AG08395 (cell line): Measurements from ENCODE around the gene TMPRSS3.
A peak's percentile ranks its signal among the peaks of the same experiment; 100 is the strongest.

Experiments used
- DNase-seq: peaks from one replicate; pipeline ENCODE4 v3.0.0; 2012; ENCODE audit warnings: mixed read lengths, low spot score

The TMPRSS3 gene

GRCh38 chr21:42350318-42350910 is 45.4 kb downstream of the TMPRSS3 start:
- DNase-seq = no peak

GRCh38 chr21:42349420-42350317 is 46.2 kb downstream of the TMPRSS3 start:
- no peak for DNase-seq

GRCh38 chr21:42348762-42349161 is 47.1 kb downstream of the TMPRSS3 start:
- DNase-seq = no peak

- no peak for DNase-seq
These were observed 48.1 kb downstream of the TMPRSS3 start for GRCh38 chr21:42347601-42348327.

- no peak for DNase-seq
These were observed 48.8 kb downstream of the TMPRSS3 start for GRCh38 chr21:42346866-42347600.

- DNase-seq = no peak
These were observed 49.4 kb downstream of the TMPRSS3 start for GRCh38 chr21:42346441-42346840.

GRCh38 chr21:42344631-42345030 is 51.2 kb downstream of the TMPRSS3 start:
- no peak for DNase-seq

GRCh38 chr21:42343963-42344510 is 51.8 kb downstream of the TMPRSS3 start:
- DNase-seq = no peak

- no peak for DNase-seq
These were observed 52.3 kb downstream of the TMPRSS3 start for GRCh38 chr21:42343556-42343955.

- DNase-seq = no peak
These were observed 52.8 kb downstream of the TMPRSS3 start for GRCh38 chr21:42343101-42343500.

GRCh38 chr21:42341776-42342542 is 53.9 kb downstream of the TMPRSS3 start:
- DNase-seq = no peak

- DNase-seq = no peak
These were observed 55.4 kb downstream of the TMPRSS3 start for GRCh38 chr21:42340187-42341050.

- no peak for DNase-seq
These were observed 56.8 kb downstream of the TMPRSS3 start for GRCh38 chr21:42338729-42339715.

- peak; percentile 38 for DNase-seq
These were observed 57.8 kb downstream of the TMPRSS3 start for GRCh38 chr21:42337830-42338728.

GRCh38 chr21:42337276-42337675 is 58.6 kb downstream of the TMPRSS3 start:
- no peak for DNase-seq

GRCh38 chr21:42336054-42336453 is 59.8 kb downstream of the TMPRSS3 start:
- DNase-seq = no peak

GRCh38 chr21:42332557-42333317 is 63.1 kb downstream of the TMPRSS3 start:
- DNase-seq = no peak
